Epidermal melanocyte (primary cell): ENCODE results near the gene TRIM40.

ENCODE experiments used
- DNase-seq: peaks from one replicate; pipeline ENCODE4 v3.0.0; 2011; ENCODE audit warnings: low spot score; ENCODE audit not compliant: insufficient read length

TRIM40 gene

GRCh38 chr6:30147096-30147495, 11.2 kb downstream of the TRIM40 start:
- no peak for DNase-seq

GRCh38 chr6:30149234-30149633, 13.3 kb downstream of the TRIM40 start:
- DNase-seq = no peak

- no peak for DNase-seq
Observed at GRCh38 chr6:30149858-30150550, 14.1 kb downstream of the TRIM40 start.

DNA sequence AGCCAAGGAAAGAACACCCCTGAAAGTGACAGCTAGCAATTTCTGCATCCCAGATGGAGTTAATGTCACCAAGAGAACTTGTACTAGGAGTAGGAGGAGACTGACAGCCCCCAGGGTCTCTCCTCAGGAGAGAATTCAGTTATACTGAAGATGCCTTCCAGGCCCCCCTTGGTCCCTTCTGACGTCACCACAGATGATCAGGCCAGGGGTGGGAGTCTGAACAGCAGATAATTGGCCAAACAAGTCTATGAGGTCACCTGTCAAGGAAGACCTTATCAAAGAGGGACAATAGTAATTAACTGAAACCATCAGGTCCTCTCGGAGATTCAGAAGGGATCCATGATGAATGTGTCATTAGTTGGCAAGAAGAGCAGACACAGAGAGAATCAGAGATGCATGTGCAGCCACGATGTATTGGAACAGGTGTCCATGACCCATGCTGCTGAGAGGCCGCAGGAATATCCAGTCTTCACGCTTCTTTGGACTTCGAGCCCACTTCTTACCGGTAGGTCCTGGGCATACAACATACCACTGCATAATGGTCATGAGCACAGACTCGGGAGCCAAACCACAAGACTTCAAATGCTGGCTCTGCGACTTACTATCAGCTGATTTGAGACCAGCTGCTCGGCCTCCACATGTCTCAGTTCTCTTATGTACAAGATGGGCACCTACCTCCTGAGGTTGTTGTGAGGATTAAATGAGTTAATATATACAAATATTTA, 14.9 kb downstream of the TRIM40 start:
- DNase-seq = no peak

- DNase-seq = no peak
Observed at GRCh38 chr6:30151580-30151979, 15.6 kb downstream of the TRIM40 start.

GRCh38 chr6:30152016-30152673, 16.2 kb downstream of the TRIM40 start:
- no peak for DNase-seq

DNA sequence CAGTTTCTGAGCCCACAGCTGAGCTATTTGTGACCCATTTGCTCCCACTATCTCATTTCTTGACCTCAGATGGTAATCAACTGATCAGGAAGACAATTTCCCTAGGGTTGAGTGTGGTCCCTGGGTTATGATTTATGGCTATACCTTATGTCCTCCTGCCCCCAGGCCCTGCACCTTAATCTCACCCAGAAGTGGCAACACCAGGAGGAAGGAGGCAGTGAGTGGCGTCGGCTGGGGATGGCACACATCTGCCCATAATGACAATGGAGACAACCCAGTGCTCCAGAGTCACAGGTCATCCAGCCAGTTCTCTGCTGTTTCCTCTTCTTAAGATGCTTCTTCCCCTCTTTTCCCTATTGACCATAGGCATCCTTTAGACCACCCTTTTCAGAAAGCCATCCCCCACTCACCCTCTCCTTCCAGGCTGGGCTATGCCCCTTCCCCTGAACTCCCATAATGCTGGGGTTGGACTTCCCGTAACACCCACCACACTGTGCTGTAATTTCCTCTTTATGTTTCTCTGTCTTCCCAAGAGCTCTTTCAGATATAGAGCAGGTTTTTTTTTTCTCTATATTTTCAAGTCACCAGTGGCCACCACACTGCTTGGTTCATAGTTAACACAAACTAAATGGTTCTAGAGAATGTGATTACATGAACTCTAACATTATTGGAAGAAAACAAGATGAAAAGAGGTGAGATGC, 17.1 kb downstream of the TRIM40 start:
- no peak for DNase-seq

DNA sequence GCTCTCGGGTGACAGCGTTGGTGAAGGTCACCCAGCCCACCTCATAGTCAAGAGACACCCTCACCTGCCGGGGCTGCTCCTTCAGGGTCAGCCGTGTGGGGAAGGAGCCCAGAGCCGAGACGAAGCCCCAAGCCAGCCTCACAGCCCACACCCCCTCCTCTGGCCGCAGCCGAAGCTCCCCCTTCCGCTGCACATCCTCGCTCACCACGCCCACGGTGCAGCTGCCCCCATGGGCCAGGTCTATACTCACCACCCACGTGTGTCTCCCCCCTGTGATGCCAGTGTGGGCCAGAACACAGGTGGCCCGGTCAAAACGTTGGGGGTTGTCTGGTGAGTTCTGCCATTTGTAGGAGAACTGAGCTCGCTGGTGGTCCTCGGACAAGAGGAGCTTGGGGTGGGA, 18.1 kb downstream of the TRIM40 start:
- no peak for DNase-seq

GRCh38 chr6:30154709-30155519, 19.0 kb downstream of the TRIM40 start:
- DNase-seq = no peak

DNA sequence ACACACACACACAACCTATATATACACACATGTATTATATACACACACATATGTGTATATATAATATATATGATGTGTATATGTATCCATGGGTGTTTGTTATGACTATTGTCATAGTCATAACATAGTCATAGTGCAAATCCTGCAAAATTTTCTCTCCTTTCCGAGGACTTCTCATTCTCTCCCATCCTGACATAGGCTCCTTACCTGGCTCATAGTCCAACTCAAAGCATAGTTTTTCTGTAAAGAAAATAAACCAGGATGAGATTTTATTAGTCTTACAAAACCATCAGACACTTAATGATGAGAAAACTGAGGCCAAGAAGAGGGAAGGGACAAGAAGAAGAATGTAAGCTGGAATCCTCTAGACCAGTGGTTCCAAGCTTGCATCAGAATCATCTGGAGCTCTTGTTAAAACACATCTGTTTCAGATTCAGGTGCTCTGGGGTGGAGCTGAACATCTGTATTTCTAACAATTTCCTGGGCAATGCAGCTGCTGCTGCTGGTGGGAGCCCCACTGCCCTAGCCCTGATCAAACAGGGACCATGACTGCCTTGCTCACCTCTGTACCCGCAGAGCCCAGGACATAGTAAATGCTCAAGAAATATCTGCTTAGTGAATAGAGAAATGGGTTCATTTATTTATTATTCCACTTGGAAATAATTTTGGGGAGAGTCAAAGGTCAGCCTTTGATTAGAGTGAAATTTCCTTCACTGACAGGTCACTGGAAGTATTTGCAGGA, 19.8 kb downstream of the TRIM40 start:
- DNase-seq = no peak

GRCh38 chr6:30156262-30156599, 20.3 kb downstream of the TRIM40 start:
- DNase-seq = no peak

DNA sequence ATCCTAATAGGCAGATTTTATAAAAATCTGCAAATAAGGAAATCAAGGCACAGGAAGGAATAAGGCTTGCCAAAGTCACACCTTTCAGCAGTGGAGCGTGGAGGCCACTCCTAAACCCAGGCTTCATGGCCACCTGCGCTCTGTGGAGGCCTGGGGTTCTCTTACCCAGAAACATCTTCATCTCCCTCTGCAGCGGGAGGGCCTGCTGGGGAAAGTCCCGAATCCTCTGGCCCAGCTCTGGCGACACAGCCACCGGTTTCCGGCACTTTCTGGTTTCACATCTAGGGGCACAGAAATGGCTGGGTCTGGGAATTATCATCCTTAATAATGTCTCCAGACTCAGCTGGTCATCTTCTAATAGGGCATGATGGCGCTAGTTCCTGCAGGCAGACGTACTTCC, 20.8 kb downstream of the TRIM40 start:
- DNase-seq = no peak

DNA sequence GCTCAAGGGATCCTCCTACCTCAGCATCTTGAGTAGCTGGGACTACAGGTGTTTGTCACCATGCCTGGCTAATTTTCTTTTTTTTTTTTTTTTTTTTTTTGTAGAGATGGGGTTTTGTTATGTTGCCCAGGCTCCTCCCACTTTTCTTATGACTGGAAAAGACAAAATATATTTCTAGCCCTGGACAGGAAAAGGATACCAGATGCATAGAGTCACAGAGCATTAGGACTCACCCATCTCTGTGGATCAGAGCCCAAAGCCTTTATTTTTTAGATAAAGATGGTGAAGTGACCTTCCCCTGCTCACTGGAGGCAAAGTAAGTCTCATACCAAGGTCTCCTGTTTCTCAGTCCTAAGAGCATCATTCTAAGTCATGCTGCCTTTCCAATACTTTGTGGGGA, 21.6 kb downstream of the TRIM40 start:
- DNase-seq = no peak

GRCh38 chr6:30157999-30158398, 22.1 kb downstream of the TRIM40 start:
- no peak for DNase-seq

GRCh38 chr6:30158475-30159040, 22.6 kb downstream of the TRIM40 start:
- no peak for DNase-seq

- DNase-seq = no peak
Observed at GRCh38 chr6:30160008-30160784, 24.3 kb downstream of the TRIM40 start.

GRCh38 chr6:30160785-30161531, 25.0 kb downstream of the TRIM40 start, which contains the start of gene TRIM10:
Gene TRIM10 (minus strand): TSS chr6:30161211. CDS start chr6:30160858, 353 bp downstream.
- no peak for DNase-seq

DNA sequence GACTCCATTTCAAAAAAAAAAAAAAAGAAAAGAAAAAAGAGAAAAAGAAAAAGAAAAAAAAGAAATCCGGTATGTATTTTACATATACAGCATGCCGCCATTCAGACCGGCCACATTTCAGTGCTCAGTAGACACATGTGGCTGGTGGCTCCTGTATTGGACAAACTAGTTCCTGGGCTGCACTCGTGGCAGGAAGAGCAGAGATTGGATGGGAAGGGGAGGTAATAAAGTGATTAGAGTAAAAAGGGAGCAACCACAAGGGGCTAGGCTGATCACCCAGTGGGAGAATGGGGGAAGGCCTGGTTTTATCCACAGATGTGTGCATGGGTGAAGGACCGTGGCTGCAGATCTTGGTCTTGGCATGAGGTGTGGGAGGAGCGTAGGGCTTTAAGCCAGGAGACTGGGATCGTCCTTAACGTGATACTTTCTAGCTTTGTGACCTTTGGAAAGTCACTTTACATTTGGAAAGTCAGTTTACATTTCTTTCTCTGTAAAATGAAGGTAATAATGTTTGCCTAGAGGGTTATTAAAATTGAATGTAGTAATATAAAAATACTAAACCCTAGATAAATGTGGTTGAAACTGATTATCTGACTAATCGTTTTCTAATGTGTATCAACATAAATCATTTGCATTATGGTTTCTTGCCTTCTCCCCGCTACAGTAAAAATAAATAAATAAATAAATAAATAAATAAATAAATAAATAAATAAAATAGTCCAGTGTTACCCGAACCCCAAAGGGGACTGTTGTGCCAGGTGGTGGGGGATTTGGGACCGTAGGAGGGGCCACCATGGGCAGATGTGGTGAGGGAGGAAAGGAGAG, 26.5 kb downstream of the TRIM40 start:
- DNase-seq = no peak
